Mesendoderm (in vitro differentiated cells): ENCODE measurements around the gene SLC26A8.

ENCODE experiments used
- DNase-seq: peaks from one replicate; pipeline ENCODE4 v3.0.0; 2013
- H2AK5ac ChIP-seq: 2 replicates; pipeline ENCODE4 v1.6.1; 2013; ENCODE audit warnings: low read length, inconsistent platforms
- H2BK120ac ChIP-seq: 2 replicates; pipeline ENCODE4 v1.6.1; 2013; ENCODE audit warnings: low read depth, mild to moderate bottlenecking, low read length, moderate library complexity, mixed read lengths
- H2BK15ac ChIP-seq: replicated peaks from 2 replicates; pipeline ENCODE4 v1.6.1; 2013; ENCODE audit warnings: low read depth, mild to moderate bottlenecking, moderate library complexity
- H2BK5ac ChIP-seq: 2 replicates; pipeline ENCODE4 v1.6.1; 2013; ENCODE audit warnings: low read length, inconsistent platforms
- H3K18ac ChIP-seq: 2 replicates; pipeline ENCODE4 v1.6.1; 2013; ENCODE audit warnings: mild to moderate bottlenecking, low read length, mixed read lengths
- H3K23ac ChIP-seq: one replicate; pipeline ENCODE4 v1.6.1; 2013; ENCODE audit warnings: low read length
- H3K27ac ChIP-seq: 2 replicates; pipeline ENCODE4 v1.5.1; 2013; ENCODE audit warnings: low read depth, mild to moderate bottlenecking, inconsistent platforms, low read length, moderate library complexity
- H3K27me3 ChIP-seq: 2 replicates; pipeline ENCODE4 v1.6.1; 2013; ENCODE audit warnings: low read length, control low read depth, mild to moderate bottlenecking, inconsistent platforms; ENCODE audit not compliant: insufficient read depth, poor library complexity
- H3K36me3 ChIP-seq: 2 replicates; pipeline ENCODE4 v1.6.1; 2013; ENCODE audit warnings: low read length, inconsistent platforms; ENCODE audit not compliant: control insufficient read depth, insufficient read depth
- H3K4ac ChIP-seq: one replicate; pipeline ENCODE4 v1.6.1; 2013; ENCODE audit warnings: low read depth, mild to moderate bottlenecking, low read length, moderate library complexity
- H3K4me1 ChIP-seq: 2 replicates; pipeline ENCODE4 v1.6.1; 2013; ENCODE audit warnings: low read depth, low read length, inconsistent platforms; ENCODE audit not compliant: control insufficient read depth
- H3K4me2 ChIP-seq: 2 replicates; pipeline ENCODE4 v1.6.1; 2013; ENCODE audit warnings: low read length
- H3K4me3 ChIP-seq: 2 replicates; pipeline ENCODE4 v1.5.1; 2013; ENCODE audit warnings: mild to moderate bottlenecking, low read length
- H3K56ac ChIP-seq: one replicate; pipeline ENCODE4 v1.6.1; 2013; ENCODE audit warnings: low read length
- H3K79me1 ChIP-seq: 2 replicates; pipeline ENCODE4 v1.6.1; 2013; ENCODE audit warnings: low read length, inconsistent platforms
- H3K79me2 ChIP-seq: 2 replicates; pipeline ENCODE4 v1.6.1; 2013; ENCODE audit warnings: mild to moderate bottlenecking, low read length; ENCODE audit not compliant: control insufficient read depth, insufficient read depth
- H3K9ac ChIP-seq: 2 replicates; pipeline ENCODE4 v1.6.1; 2013; ENCODE audit warnings: low read length, inconsistent platforms
- H4K5ac ChIP-seq: one replicate; pipeline ENCODE4 v1.6.1; 2013; ENCODE audit warnings: low read length
- H4K8ac ChIP-seq: one replicate; pipeline ENCODE4 v1.6.1; 2013; ENCODE audit warnings: low read depth, mild to moderate bottlenecking, control low read depth, low read length, moderate library complexity
- WGBS: extraction: QIAGEN DNeasy Blood & Tissue Kit; methylation state at CpG from one replicate; pipeline ENCODE4 v1.1.7; 2013; ENCODE audit warnings: low lambda C conversion rate, missing lambda C conversion rate; ENCODE audit not compliant: insufficient coverage; ENCODE audit errors: extremely low coverage; 5-methylcytosine and 5-hydroxymethylcytosine counted together

SLC26A8 gene

DNA sequence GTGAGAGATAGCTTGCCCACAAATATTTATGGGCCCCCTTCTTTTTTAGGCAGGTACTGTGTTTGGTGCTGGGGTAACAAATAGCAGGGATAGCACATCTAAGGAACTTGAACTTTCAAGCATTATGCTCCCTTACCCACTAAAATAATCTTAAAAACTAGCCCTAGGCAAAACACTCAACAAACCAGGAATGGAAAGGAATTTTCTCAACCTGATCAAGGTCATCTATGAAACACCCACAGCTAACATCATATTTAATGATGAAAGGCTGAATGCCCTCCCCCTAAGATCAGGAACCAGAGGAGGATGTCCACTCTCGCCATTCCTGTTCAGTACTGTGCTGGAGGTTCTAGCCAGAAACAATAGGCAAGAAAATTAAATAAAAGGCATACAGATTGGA, 94.8 kb downstream of the SLC26A8 start:
- WGBS: no CpG with 5 or more reads among the region's 1 CpG
- H3K4ac ChIP-seq: no peak overlapping the region
- H3K27me3 ChIP-seq: no peaks in the 10 kb centered on the region
- no peaks in the 10 kb centered on the region for H3K79me2 ChIP-seq
- no peak overlapping the region for H4K8ac ChIP-seq
- no peak overlapping the region for H2BK120ac ChIP-seq
- no peaks in the 10 kb centered on the region for H3K36me3 ChIP-seq
- H3K56ac ChIP-seq: no peak overlapping the region
- H2BK15ac ChIP-seq: no peak overlapping the region
- H2BK5ac ChIP-seq: no peak overlapping the region
- no peak overlapping the region for H4K5ac ChIP-seq
- H2AK5ac ChIP-seq: no peak overlapping the region
- no peaks in the 10 kb centered on the region for H3K4me1 ChIP-seq
- H3K27ac ChIP-seq: no peak overlapping the region
- H3K4me3 ChIP-seq: no peak overlapping the region
- H3K79me1 ChIP-seq: no peaks in the 10 kb centered on the region
- no peak overlapping the region for H3K23ac ChIP-seq
- no peak overlapping the region for H3K18ac ChIP-seq
- no peak overlapping the region for H3K9ac ChIP-seq
- no peak for DNase-seq
- no peak overlapping the region for H3K4me2 ChIP-seq

DNA sequence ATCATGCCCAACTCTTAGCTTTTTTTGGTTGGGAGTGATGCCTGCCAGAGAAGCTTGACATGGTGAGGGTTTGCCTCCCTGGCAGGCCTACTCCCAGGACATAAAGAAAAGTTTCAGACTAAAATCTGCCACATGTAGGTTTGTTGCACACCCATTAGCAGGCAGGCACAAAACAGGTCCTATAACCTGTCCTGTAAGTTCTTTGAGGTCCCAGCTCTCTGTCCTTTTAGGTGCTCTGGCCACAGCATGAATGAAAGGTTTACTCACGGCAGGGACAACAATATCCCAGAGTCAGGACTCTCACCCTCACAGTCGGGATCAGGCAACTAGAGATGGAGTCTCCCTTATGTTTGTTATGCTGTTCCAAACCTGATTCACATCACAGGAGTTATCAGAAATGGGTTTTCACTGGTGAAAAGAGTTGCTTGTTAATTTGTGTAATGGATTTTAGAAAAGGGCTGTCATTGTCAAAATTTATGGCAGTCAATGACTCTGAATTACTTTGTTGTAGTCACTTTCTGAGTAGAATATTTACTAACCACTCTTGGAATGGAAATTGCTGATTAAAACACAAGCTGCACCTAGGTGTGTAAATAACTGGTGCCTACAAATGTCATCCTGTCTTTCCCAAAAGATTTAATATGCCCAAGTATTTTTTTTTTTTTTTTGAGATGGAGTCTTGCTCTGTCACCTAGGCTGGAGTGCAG, 97.8 kb downstream of the SLC26A8 start:
- no peak overlapping the region for H4K8ac ChIP-seq
- no peak overlapping the region for H2BK15ac ChIP-seq
- H2AK5ac ChIP-seq: no peak overlapping the region
- H3K23ac ChIP-seq: no peak overlapping the region
- no peak overlapping the region for H3K4me3 ChIP-seq
- no peaks in the 10 kb centered on the region for H3K27me3 ChIP-seq
- H2BK120ac ChIP-seq: no peak overlapping the region
- no peak overlapping the region for H3K9ac ChIP-seq
- DNase-seq: no peak
- no peak overlapping the region for H3K56ac ChIP-seq
- no peak overlapping the region for H4K5ac ChIP-seq
- no peaks in the 10 kb centered on the region for H3K36me3 ChIP-seq
- no peak overlapping the region for H3K18ac ChIP-seq
- no peak overlapping the region for H2BK5ac ChIP-seq
- no CpG with 5 or more reads among the region's 2 CpGs for WGBS
- no peak overlapping the region for H3K27ac ChIP-seq
- no peaks in the 10 kb centered on the region for H3K79me1 ChIP-seq
- H3K4me1 ChIP-seq: no peaks in the 10 kb centered on the region
- H3K79me2 ChIP-seq: no peaks in the 10 kb centered on the region
- H3K4ac ChIP-seq: no peak overlapping the region
- H3K4me2 ChIP-seq: no peak overlapping the region

DNA sequence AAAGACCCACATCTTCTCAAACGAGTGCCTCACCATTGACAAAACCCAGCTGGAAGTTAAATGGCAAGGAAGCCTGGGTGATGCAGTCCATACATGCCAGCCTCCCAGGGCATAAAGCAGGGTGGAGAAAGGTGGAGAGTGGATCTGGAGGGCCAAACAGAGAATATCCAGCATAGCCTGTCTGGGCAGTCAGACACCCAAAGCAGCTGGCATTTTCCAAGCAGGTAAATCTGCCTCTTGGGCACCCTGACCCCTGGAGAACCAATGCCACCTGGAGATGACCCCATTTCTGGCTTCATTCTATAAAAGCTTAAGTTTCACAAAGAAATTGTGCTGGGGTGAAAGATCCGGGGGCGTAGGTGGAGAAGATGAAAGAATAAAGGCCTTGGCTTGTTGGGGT, 98.5 kb downstream of the SLC26A8 start:
- H3K79me2 ChIP-seq: no peaks in the 10 kb centered on the region
- H3K27me3 ChIP-seq: no peaks in the 10 kb centered on the region
- no peak overlapping the region for H4K5ac ChIP-seq
- no peak for DNase-seq
- no peaks in the 10 kb centered on the region for H3K4me1 ChIP-seq
- no peak overlapping the region for H2BK120ac ChIP-seq
- no peaks in the 10 kb centered on the region for H3K79me1 ChIP-seq
- no peak overlapping the region for H3K4ac ChIP-seq
- no peaks in the 10 kb centered on the region for H3K36me3 ChIP-seq
- no peak overlapping the region for H2BK5ac ChIP-seq
- H3K56ac ChIP-seq: no peak overlapping the region
- WGBS: no CpG with 5 or more reads among the region's 3 CpGs
- H3K9ac ChIP-seq: no peak overlapping the region
- H3K23ac ChIP-seq: no peak overlapping the region
- H3K27ac ChIP-seq: no peak overlapping the region
- no peak overlapping the region for H2BK15ac ChIP-seq
- H3K4me2 ChIP-seq: no peak overlapping the region
- H2AK5ac ChIP-seq: no peak overlapping the region
- no peak overlapping the region for H3K4me3 ChIP-seq
- no peak overlapping the region for H3K18ac ChIP-seq
- H4K8ac ChIP-seq: no peak overlapping the region

DNA sequence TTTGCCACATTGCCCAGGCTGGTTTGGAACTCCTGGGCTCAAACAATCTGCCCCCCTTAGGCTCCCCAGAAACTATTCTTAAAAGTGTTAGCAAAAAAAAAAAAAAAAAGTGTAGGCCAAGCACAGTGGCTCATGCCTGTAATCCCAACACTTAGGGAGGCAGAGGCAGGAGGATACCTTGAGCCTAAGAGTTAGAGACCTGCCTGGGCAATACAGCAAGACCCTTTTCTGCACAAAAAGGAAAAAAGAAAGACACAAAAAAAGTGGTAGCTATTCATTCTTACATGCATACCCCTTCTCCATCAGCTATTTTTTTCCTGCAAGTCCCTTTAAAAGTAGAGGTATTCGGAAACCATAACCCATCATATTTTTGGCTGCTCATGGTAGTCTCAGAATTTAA, 100.3 kb downstream of the SLC26A8 start:
- Histone ChIP-seq H3K18ac (no peak overlapping the region), H2BK120ac (no peak overlapping the region), H3K36me3 (no peaks in the 10 kb centered on the region), H3K23ac (no peak overlapping the region), H2AK5ac (no peak overlapping the region), H3K27ac (no peak overlapping the region), H3K79me1 (peaks cover 7% of the 10 kb centered on the region), H2BK15ac (no peak overlapping the region), H3K4me3 (no peak overlapping the region), H3K56ac (no peak overlapping the region), H3K4me1 (no peaks in the 10 kb centered on the region), H3K27me3 (no peaks in the 10 kb centered on the region), H2BK5ac (no peak overlapping the region), H4K5ac (no peak overlapping the region), H3K79me2 (peaks cover 13% of the 10 kb centered on the region), H4K8ac (no peak overlapping the region), H3K9ac (no peak overlapping the region), H3K4me2 (no peak overlapping the region), H3K4ac (no peak overlapping the region)
- no peak for DNase-seq
- no CpG with 5 or more reads among the region's 1 CpG for WGBS

DNA sequence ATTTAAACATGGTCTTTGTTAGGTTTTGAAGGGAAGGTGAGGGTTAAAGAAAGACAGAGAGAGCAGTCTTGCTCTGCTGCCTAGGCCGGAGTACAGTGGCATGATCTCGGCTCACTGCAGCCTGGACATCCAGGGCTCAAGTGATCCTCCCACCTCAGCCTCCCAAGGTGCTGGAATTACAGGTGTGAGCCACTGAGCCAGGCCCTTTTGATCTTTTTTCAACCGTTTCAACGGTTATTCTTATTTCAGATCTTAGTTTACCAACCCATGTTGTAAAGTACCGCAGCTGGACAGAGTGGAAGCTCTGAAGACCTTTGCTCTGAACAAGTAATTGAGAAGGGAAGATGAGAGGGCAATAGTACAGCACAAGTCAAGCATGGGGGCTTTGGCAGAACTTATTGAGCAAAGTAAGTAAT, 102.3 kb downstream of the SLC26A8 start:
- H3K79me1 ChIP-seq: peaks cover 11% of the 10 kb centered on the region
- H2AK5ac ChIP-seq: no peak overlapping the region
- no peak overlapping the region for H3K27ac ChIP-seq
- H3K79me2 ChIP-seq: peaks cover 29% of the 10 kb centered on the region
- no peak overlapping the region for H4K8ac ChIP-seq
- H2BK120ac ChIP-seq: no peak overlapping the region
- H3K23ac ChIP-seq: no peak overlapping the region
- no peak overlapping the region for H3K9ac ChIP-seq
- no peak overlapping the region for H3K4me2 ChIP-seq
- no CpG with 5 or more reads among the region's 5 CpGs for WGBS
- H3K4me1 ChIP-seq: no peaks in the 10 kb centered on the region
- H3K4ac ChIP-seq: no peak overlapping the region
- no peak overlapping the region for H2BK15ac ChIP-seq
- no peak overlapping the region for H2BK5ac ChIP-seq
- no peaks in the 10 kb centered on the region for H3K36me3 ChIP-seq
- no peak overlapping the region for H3K56ac ChIP-seq
- no peak overlapping the region for H3K18ac ChIP-seq
- H3K4me3 ChIP-seq: no peak overlapping the region
- DNase-seq: no peak
- no peaks in the 10 kb centered on the region for H3K27me3 ChIP-seq
- no peak overlapping the region for H4K5ac ChIP-seq
